22Rv1 (cell line): Measurements from ENCODE around the gene DLGAP3.
"Not testable (repeated sequence)": the region's sequence is repeated elsewhere in the genome, so short reads cannot be mapped to it uniquely, and the experiment has no call there.

ENCODE experiments used
- H3K27ac ChIP-seq: fragments of 450-650 bp; 2 replicates; pipeline ENCODE4 v1.5.1; 2017
- ZFX ChIP-seq: fragments of 450-650 bp; IDR thresholded peaks from 2 replicates; pipeline ENCODE4 v1.6.1; 2017; ENCODE audit warnings: antibody characterized with exemption, borderline replicate concordance
- TF ChIP-seq, protein P1 (sequence below): fragments of 450-650 bp; IDR thresholded peaks from 2 replicates; pipeline ENCODE4 v1.5.1; 2017; ENCODE audit warnings: mild to moderate bottlenecking

Gene DLGAP3

DNA sequence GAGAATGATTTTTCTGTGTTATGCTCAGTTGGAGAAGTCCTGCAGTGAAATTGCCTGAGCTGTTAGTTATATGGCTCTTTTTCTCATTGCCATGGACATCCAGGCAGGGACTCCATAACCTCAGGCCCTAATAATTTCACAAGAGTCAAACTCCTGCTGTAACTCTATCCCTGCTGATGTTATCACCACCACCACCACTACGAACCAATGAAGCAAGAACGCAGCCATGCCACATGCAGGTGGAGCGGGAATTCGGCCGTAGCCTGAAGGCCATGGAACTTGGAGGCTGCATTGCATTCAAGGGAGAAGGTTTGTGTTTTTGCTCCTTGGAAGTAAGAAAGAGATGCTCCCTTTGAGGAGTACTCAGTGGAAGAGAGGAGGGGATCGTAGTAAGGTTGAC is 16.8 kb upstream of the DLGAP3 start:
- no peak overlapping the region for H3K27ac ChIP-seq
- TF ChIP-seq, protein P1, sequence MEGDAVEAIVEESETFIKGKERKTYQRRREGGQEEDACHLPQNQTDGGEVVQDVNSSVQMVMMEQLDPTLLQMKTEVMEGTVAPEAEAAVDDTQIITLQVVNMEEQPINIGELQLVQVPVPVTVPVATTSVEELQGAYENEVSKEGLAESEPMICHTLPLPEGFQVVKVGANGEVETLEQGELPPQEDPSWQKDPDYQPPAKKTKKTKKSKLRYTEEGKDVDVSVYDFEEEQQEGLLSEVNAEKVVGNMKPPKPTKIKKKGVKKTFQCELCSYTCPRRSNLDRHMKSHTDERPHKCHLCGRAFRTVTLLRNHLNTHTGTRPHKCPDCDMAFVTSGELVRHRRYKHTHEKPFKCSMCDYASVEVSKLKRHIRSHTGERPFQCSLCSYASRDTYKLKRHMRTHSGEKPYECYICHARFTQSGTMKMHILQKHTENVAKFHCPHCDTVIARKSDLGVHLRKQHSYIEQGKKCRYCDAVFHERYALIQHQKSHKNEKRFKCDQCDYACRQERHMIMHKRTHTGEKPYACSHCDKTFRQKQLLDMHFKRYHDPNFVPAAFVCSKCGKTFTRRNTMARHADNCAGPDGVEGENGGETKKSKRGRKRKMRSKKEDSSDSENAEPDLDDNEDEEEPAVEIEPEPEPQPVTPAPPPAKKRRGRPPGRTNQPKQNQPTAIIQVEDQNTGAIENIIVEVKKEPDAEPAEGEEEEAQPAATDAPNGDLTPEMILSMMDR, result no peak
- TF ChIP-seq ZFX, result no peak

DNA sequence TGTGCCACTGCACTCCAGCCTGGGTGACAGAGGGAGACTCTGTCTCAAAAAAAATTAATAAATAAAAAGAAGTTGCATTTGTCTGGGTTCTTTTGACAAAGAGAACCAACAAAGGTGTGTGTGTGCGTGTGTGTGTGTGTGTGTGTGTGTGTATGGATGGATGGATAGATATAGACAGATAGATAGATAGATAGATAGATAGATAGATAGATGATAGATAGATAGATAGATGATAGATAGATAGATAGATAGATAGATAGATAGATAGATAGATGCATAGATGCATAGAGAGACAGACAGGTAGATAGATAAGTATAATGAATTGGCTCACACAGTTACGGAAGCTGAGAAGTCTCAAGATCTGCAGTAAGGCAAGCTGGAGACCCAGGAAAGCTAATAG is 12.3 kb upstream of the DLGAP3 start:
- H3K27ac ChIP-seq, result not testable (repeated sequence)

DNA sequence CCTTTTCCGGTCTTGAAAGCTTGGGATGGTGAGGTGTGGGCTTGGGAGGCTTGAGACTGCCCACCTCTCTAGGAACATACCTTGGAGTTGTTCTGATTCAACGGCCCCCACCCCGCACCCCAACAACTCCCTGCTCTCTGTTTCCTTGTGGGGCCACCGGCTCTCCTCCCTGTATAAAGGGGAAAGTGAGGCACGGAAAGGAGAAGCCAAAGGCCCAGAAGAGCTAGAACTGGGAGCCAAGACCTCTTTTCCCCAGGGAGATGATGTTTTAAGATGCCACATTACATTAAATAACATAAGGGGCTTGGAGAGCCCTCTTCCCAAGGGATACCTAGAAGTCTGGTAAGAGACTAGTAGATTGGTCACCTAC is 1.2 kb upstream of the DLGAP3 start:
- TF ChIP-seq ZFX, result no peak
- TF ChIP-seq, protein P1, result no peak
- no peak overlapping the region for H3K27ac ChIP-seq

DNA sequence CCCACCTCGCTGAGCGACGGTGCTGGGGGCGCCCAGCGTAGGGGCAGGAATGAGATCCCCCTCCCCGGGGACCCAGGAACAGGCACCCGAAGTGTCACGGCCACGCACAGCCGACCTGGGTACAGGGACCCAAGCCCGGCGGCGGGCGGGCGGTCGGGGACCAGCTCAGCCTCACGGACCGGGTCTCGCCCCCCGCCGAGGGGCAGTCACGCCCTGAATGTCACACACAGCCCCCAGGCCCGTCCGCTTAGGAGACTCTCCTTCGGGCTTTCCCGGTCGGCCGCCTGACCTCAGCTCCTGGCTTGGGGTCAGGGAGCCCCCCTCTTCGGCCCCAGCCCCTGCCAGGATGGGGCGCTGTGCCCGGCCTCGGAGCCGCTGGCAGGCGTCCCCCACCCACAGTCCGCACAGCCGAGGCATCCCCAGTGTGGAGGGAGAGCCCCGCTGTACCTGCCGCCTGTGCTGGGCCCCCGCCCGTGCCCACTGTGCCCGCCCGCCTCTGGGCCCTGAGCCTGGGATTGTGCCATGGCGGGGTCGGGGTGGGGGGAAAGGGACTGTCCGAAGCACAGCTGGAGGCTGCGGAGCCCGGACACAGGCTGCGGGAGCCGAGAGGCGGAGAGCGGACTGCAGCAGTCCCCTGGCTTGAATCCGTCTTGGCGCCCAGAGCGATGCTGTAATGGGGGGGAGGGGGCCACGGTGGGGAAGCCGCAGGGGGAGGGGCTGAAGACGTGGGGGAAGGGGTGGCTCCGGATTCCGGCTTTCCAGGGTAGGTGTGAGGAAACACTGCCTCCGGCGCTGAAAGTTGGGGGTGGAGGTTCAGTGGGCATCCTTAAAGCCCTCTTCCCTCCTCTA is 627 bp upstream of the DLGAP3 start:
- H3K27ac ChIP-seq, result no peak overlapping the region
- TF ChIP-seq, protein P1, result no peak
- TF ChIP-seq ZFX, result no peak

DNA sequence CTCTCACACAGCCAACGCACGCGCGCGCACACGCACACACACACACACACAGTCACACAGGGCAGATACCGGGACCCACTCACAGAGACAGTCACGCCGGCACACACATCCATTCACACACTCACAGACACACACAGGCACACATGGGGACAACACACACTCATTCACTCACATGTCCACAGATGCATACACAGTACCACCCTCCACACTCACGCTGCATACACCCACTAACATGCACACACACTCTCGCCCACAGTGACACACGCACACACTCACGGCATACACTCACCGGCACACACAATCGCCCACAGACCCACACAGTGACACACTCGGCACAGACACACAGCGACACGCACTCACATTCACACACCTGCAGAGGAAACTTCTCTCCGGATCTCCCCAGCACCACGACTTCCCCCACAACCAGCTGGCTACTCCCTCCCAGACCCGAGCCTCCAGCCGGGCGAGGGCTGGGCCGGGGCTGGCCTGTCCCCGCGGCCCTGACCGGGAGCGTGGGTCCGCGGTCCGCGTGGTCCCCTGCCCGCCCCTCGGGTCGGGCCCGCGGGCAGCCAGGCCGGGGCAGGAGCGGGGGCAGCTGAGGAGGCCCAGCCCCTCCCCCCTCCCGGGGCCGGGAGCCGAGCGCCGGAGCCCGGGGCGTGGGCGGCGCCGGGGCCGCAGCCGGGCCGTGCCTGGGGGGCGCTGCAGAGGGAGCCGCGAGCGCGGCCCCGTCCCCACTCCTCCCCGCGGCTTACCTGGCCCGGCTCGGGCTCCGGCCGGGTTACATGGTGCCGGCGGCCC is 552 bp downstream of the DLGAP3 start:
- TF ChIP-seq, protein P1, result peak; percentile 41
- TF ChIP-seq ZFX, result no peak
- no peak overlapping the region for H3K27ac ChIP-seq

DNA sequence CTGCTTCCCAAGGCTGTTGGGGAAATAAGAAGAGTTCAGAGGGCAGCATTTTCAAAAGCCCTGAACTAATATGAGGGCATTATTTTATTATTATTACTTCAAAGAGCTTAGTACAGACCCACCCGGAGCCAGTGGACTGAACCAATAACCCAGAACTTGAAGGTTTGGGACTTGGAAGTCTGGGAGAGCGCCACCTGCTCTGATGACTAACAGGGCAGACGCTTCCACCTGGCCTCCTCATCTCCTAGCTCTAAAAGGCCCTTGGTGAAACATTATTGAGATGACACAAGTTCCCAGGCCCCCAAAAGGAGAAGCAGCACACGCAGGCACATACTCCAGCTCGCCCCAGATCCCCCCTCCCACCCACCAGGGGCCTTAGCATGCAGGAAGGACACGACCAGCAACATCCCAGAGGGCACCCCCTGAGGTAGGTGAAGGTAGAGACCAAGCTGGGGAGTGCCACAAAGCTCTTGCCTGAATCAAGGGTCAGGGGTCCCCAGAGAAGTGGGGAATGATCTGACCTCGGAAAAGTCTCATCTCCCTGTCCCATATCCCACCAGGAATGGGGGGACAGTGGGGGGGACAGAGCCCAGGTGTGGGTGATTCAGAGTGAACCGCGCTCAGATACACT is 1.3 kb downstream of the DLGAP3 start:
- TF ChIP-seq, protein P1, result no peak
- no peak for TF ChIP-seq ZFX
- H3K27ac ChIP-seq, result no peak overlapping the region

DNA sequence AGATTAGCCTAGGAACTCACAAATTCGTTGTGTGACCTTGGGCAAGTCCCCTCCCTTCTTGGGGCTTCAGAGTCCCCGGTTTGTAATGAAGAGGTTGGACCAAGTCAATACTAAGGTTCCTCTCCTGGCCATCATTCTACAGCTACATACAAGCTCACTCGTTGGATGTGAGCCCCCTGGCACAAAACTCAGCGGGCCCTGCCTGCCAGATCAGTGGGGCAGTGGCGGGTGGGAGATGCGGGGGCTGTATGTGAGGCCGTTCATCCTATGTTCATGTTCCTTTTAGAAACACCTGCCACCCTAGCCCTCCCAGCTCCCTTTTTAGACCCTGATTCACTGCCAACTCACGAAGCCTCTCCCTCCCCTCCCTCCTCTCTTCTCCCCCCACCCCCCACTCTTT is 2.1 kb downstream of the DLGAP3 start:
- TF ChIP-seq ZFX, result no peak
- TF ChIP-seq, protein P1, result no peak
- H3K27ac ChIP-seq, result no peak overlapping the region
